NCI-H2107 (cell line): ENCODE data around the gene NOTCH4.
"Not testable (repeated sequence)": the region's sequence is repeated elsewhere in the genome, so short reads cannot be mapped to it uniquely, and the experiment has no call there.

Experiments used
- DNase-seq: peaks from one replicate; lab custom pipeline; 2025; lab: John Stamatoyannopoulos, UW

NOTCH4 gene

DNA sequence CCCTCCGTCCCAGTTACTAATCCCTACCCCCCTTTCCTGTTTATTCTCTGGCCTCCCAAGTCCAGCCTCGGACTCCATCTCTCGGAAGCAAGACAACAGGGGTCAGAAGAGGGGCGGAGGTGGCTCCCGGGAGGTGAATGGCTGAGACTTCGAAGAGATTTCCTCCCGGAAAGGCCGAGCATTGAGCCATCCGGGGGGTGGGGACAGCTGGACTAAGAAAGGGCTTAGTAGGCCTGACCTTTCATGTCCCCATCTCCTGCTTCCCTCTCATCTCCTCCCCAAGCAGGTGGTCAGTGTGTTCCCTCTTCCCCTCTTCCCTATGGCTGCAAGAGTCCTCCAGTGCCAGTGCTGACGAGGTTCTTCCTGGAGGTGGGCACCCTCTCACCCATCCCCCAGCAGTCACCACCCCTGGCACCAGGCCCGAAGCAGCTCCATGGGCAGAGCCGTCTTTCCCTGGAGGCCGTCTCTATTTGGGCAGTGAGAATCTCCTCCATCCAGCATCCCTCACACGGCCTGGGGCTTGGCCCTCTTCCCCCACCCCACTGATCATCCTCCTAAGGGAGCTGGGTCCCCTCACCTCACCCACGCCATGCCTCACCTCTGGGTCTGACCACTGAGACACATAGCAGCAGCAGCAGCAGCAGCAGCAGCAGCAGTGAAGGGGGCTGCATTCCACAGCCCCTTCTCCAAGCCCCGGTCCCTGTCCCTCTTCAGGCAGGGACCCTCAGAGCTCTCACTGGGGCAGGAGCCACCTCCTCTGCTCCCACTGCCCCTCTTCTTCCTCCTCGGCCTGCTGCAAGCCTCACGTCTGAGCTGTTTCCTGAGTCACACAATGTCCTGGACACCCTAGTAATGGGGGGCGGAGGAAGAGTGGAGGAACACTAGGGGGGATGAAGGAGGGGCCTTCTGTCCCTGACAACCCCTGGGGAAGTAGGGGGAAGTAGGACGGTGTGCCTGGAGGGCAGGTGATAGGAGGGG, at the start of gene NOTCH4:
TSS of gene NOTCH4 (minus strand) at position 810 of the 978 bp plus-strand sequence. CDS start at position 671, 139 bp downstream.
- DNase-seq = no peak

DNA sequence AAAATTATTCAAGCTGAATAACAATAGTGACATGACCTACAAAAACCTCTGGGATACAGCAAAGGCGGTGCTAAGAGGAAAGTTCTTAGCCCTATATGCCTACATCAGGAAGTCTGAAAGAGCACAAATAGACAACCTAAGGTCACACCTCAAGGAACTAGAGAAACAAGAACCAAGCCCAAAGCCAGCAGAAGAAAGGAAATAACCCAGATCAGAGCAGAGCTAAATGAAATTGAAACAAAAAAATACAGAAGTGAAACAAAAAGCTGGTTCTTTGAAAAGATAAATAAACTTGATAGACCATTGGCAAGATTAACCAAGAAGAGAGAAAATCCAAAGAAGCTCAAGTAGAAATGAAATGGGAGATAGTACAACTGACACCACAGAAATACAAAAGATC, 47.6 kb upstream of the NOTCH4 start:
- no peak for DNase-seq

DNA sequence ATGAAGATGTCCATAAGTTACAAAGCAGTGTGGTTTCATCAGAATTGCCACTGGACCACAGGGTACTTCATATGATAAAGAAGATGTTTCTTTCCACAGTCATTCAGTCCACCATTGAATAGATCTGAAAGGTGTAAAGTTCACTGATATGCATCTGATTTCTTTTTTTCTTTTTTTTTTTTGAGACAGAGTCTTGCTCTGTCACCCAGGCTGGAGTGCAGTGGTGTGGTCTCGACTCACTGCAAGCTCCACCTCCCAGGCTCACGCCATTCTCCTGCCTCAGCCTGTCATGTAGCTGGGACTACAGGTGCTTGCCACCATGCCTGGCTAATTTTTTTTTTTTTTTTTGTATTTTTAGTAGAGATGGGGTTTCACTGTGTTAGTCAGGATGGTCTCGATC, 44.6 kb upstream of the NOTCH4 start:
- not testable (repeated sequence) for DNase-seq

DNA sequence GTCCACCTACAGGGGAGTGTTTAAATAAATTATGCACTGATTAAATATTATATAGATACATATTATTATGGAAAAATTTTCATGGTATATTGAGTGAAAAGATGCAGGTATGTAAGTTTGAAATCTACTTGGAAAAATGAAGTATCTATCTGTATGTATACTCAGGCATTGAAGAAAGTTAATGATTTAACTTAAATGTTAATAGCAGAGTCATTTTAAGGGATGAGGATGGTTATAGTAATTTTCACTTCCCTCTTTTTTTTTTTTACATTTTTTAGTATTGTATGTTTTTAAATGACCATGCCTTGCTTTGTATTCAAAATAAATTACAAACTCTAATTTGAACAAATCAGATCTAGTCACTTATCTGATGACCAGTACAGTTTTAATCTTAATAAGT, 43.2 kb upstream of the NOTCH4 start:
- DNase-seq = no peak

DNA sequence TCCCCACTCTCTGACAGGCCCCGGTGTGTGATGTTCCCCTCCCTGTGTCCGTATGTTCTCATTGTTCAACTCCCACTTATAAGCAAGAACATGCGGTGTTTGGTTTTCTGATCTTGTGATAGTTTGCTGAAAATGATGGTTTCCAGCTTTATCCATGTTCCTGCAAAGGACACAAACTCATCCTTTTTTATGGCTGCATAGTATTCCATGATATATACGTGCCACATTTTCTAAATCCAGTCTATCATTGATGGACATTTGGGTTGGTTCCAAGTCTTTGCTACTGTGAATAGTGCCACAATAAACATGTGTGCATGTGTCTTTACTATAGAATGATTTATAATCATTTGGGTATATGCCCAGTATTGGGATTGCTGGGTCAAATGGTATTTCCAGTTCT, 33.4 kb upstream of the NOTCH4 start:
- not testable (repeated sequence) for DNase-seq

DNA sequence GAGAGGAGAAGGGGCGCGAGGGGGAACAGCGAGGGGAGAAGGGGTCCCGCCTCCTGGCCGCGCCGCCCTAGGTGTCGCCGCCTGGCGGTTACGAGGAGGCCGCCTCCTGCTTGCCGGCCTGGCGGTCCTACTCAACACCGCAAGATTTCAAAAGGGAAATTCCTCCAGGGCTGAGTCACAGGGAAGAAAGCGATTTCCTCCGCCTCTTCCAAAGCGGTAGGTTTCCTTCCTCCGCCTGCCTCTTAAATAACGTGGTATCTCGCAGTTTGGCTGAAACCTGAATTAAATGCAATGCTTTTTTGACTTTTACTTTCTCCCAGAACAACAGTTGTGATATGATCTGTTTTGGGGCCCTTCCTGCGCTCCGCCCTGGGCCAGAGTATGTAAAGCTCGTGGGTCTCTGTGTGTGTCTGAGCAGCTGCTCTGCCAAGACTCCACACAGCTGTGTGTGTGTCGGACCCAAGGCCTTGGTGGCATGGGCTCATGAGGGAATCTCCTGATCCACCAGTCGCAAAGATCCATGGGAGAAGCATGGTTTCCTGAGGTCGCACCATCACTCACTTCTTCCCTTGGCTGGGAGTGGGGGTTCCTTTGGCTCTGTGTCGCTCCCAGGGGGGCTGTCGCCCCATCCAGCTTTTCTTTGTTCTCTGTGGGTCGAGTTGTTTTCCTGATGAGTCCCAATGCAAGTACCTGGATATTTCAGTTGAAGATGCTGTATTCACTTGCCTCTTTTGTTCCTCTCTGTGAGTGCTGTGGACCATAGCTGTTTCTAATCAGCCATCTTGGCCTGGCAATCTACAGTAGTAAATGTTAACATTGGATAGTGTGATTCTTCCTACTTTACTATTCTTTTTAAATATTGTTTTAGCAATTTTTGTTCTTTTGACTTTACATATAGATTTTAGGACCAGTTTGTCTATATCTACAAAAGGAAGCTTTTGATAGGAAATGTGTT, 31.6 kb upstream of the NOTCH4 start:
- no peak for DNase-seq

DNA sequence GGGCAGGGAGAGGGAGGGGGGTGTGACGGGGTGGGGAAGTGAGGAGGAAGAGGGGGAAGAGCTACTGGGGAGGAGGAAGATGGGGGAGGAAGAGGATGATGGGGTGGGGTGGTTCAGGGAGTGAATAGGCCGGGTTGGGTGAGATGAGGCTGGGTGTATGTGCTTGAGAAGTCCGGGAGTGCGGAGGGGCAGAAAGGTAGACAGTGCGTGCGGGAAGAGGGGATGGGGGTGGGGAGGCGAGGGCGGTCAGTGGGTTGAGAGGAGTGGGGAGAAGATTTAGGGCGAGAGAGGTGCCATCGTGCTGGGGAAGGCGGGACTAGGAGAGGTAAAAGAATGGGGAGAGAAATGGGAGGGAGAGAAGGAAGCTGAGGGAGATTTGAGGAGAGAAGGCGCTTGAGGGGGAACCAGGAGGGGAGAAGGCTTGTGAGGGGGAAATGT, 30.9 kb upstream of the NOTCH4 start:
- no peak for DNase-seq

DNA sequence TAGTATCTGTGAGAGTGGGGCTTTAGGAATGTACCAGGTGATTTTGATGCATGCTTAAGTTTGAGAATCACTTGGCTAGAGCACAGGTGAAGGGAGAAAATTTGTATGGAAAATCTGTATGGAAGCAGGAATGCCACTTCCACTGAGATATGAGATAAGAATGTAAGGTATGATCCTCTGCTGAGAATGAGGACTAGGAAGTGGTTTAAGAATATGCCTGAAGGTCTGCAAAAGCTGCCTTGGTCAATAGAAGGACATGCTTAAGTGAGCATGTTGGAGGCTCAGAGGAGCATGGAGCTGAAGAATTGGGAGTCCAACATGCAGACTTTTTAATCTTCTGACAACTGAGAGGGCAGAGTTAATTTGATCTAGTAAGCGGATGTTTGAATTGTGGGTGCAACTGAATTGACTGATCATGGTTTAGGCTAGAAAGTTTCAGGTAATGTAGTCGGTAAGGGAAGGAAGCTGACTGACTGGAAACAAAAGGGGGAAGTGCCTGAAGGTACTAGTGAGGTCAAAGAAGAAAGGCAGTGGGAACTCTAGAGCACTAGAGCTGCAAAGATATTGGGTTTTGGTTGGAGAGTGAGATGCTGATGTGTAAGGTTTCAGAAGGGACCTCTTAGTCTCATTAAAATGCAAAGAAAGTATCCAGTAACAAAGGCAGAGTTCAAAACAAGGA, 28.6 kb upstream of the NOTCH4 start:
- DNase-seq = no peak

DNA sequence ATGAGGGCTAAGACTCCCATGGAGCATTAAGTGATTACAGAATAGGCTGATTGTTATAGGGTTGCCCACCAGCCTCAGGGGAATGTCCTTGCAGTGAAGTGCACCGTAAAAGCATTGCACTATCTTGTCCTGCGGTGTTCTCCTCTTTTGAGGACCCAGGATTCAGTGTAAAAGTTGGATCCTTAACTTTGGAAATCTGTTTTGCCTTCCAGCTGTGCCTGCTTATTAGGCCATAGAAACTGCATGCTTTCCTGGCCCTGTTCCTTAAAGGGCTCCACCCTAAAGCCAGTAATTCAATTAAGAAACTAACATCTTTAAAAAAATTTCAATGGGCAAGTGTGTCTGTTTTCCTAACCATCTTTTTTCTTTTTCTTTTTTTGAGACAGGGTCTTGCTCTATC, 25.4 kb upstream of the NOTCH4 start:
- no peak for DNase-seq

DNA sequence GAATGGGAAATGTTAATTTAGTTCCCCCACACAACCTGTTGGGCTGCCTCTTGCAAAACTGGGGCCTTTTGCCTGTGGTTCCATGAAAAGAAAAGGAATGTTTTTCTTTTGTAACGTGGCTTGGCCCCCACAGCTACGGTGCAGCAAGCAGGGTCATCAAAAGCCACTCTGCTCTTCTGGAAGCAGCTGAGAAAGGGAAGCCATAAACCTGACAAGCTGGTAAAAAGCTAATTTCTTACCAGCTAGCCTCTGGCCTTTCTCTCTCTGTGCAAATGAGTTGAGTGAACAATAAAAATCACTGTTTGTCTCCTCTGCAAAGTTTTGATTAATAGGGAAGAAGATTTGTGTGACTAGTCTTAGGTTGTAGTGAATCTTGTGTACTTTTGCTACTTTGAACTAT, 23.5 kb upstream of the NOTCH4 start:
- no peak for DNase-seq

DNA sequence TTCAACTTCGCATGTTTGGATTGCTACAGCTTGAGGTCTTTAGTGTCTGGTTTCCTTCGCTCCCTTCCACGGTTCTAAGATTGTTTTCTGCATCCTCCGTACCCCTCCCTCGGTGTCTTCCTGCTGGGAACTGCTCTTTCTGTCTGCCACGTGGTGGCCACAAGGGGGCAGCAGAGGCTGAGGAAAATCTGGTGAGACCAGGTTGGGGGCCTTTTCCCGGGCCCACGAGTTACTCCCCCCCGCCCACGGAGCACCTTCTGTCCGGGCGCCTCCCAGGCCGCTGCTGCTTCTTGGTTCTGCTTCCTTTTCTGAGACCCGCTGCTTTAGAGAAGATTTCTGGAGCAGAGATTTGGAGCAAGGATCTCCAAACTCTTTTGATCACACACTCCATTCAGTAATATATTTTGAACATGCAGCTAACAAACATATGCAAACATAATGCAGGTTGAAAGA, 21.1 kb upstream of the NOTCH4 start:
- no peak for DNase-seq

DNA sequence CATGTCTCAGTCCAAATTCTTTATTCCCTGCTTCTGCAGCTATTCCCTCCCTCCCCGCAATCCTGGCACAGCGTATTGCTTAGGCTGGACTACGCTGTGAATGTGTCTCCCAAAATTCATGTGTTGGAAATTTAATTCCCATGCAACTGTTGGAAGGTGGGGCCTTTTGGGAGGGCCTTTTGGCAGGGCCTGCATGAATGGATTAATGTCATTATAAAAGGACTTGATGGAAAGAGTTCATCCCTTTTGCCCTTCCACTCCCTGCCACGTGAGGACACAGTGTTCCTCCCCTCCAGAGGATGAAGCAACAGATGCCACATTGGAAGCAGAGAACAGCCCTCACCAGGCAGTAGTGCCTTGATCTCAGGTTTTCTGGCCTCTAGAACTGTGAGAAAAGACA, 20.4 kb upstream of the NOTCH4 start:
- DNase-seq = no peak

DNA sequence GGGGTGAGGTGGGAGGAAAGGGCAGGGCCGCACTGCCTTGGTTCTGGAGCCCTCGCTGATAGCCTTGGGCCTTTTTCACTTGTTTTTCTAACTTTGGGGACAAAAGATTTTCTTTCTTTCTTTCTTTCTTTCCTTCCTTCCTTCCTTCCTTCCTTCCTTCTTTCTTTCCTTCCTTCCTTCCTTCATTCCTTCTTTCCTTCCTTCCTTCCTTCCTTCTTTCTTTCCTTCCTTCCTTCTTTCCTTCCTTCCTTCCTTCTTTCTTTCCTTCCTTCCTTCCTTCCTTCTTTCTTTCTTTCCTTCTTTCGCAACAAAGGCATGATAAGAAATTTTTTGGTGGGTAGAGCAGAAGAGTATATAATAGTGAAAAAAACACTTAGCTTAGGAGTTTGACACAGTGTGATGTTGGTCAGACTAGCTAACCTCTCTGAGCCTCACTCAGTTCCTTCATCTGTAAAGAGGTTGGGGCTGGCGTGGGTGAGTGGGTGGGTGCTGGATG, 18.5 kb upstream of the NOTCH4 start:
- DNase-seq = not testable (repeated sequence)

DNA sequence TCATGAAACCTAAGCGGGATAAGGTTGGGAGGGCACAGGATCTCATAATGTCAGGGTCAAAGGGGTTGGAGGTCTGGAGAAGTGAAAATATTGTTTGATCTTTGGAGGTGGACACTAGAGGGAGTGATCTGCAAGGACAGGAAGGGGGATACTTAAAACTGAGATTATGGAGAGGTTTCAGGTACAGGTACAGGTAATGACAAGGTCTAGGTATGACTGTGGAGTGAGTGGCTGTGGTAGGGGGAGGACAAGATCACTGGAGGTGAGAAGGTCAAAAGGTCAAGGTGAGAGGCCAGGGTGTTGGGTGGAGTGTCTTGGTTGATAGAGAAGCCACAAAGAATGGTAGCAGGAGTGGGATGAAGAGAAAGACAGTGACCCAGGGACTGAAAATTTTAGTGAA, 16.8 kb upstream of the NOTCH4 start:
- DNase-seq = no peak

DNA sequence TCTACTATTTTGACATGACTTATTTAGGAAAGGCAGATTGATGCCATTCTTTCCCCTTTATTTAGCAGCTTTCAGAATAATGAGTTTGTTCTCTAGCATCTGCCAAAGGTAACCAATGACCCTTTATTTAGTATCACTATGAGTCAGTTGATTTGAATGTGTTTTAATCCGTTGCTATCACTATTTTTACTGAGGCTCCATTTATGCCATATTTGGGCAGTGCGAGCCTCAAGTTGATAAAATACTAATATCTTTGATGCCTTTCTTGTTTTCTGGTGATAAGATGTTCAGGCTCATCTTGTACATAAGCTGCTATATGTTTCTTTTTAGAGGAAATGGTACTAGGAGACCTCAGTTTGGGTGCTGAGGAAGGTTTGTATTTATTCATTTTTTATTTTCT, 15.6 kb upstream of the NOTCH4 start:
- DNase-seq = no peak

DNA sequence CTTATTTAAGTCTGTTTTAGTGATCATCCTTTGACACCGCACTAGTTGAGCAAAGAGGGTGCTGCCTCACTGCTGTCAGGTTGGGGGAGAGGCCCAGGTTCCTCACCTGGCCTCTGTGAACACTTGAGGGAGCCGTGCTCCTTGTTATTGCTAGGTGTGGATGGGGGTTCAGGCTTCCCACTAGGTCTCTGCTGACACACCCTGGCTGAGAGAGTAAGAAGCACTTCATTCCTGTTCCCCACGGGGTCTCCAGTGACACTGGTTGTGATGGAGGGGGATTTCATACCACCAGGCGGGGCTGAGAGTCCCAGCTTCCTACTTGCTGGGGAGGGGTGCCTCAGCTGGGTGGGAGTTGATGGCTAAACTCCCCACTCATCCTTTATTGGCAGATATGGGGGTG, 11.1 kb upstream of the NOTCH4 start:
- DNase-seq = no peak

DNA sequence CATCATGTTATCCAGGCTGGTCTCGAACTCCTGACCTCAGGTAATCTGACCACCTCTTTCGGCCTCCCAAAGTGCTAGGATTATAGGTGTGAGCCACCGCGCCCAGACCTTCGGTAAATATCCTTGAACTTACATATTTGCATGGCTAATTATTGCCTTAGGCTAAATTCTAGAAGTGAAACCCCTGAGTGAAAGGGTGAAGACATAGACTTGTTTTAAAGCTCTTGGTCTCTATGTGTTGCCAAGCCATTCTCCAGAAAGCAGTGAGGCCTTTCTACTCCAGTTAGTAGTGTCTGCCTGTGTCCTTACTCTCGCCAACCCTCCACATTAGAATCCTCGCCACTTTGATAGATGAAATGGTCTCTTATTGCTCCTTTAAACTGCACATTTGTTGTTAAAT, 2.6 kb upstream of the NOTCH4 start:
- no peak for DNase-seq

DNA sequence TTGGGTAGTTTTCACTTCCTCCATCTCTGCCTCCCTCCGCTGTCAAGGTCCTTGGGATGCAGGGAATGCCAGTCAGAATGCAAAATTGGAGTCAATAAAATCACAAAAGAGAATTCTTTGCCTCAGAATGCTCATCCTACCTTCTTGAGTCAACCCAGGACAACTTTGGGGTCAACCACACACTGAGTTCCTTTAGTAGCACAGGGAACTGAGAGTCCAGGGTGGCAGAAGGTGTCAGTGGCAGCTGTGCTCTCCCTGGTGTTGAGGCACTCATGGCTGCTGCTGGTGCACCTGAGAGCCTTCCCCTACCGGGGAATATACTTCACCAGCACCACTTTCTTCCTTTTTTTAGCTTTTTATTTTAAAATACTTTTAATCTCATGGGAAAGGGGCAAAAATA, 829 bp upstream of the NOTCH4 start:
- DNase-seq = no peak

DNA sequence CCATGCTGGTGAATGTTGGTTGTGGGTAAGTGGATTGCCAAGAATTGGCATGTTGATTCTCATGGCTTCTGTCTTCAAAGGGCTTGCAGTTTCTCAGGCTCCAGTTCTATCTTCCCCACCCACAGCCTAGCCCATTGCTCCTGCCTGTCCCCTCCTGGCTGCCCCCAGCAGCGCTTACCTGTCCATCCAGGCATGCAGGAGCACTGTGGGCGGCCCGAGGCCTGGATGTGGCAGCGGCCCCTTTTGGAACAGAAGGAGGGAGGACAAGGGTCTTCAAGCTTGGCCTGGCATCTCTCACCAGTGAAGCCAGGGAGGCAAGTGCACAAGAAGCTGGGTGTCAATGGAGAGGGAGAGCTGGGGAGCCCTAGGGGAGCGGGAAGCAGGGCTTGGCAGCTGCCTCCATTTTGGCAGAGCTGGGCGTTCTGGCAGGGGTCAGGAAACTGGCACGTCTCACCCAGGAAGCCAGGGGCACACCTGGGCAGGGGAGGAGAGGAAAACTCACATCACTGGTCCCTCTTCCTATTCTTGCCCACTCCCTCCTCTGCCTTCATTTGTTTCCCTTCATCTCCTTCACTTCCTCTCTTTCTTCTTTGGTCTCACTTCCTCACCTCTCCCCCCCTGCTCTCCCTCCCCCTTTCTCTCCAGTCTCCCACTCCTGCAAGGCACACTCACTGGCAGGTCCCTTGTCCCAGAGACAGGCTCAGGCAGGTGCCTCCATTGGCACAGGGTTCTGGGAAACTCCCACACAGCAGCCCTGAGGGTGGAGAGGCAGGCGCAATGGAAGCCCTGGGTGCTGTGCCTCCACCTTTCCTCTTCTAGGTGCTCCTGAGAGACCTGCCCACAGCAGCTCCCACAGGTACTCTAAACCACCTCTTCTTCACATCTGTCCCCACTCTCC, 1.3 kb downstream of the NOTCH4 start:
- no peak for DNase-seq

DNA sequence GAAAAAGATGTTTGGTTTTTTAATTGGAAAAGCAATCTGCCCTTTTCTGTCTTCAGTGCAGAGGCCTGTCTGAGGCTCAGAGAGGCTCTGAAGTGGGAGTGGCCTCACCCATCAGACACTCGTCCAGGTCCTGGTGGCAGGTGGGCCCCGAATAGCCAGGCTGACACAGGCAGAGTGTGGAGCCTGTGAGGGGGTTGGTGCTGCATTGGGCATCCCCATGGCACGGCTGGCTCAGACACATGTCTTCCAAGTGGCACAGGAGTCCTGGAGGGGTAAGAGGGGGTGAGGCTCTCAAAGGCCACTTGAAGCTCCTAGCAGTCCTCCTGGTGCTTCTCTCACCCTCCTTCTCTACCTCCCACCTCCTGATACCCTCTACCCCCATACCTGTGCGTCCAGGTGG, 3.8 kb downstream of the NOTCH4 start:
- DNase-seq = no peak

DNA sequence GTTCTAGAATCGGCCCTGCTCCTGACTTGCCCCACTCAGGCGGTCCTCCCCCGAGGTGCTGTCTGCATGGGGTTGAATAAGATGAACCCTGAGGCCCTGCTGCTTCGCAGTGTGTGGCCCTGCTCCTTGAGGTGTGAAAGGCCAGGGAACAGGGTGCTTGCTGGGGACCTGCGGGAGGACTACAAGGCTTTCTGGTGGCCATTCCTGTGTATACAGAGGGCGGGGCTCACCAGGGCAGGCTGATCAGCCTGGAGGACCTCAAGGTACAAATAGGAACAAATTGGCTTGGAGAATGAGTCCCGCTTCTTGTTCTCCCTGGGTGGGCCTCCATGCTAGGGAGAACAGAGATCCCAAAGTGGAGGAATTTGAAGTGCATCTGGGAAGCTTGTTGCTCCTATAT, 5.7 kb downstream of the NOTCH4 start:
- DNase-seq = no peak
